NCI-H2227 treated with DMSO at 0.1 percent for 48 hours (cell line): Measurements from ENCODE around the gene ANO2.
"Not testable (repeated sequence)": the region's sequence is repeated elsewhere in the genome, so short reads cannot be mapped to it uniquely, and the experiment has no call there.

ENCODE experiments used
- DNase-seq: peaks from one replicate; lab custom pipeline; 2025; lab: John Stamatoyannopoulos, UW

ANO2 gene

GRCh38 chr12:5887819-5888218 lies 57.2 kb downstream of the ANO2 start:
- DNase-seq = not testable (repeated sequence)

- DNase-seq = no peak
These were observed 60.2 kb downstream of the ANO2 start for GRCh38 chr12:5884866-5885265.

- no peak for DNase-seq
These were observed 60.8 kb downstream of the ANO2 start for GRCh38 chr12:5884285-5884684.

GRCh38 chr12:5882511-5883190 lies 62.4 kb downstream of the ANO2 start:
- no peak for DNase-seq

- no peak for DNase-seq
These were observed 63.4 kb downstream of the ANO2 start for GRCh38 chr12:5881666-5882065.

- DNase-seq = no peak
These were observed 63.9 kb downstream of the ANO2 start for GRCh38 chr12:5881101-5881606.

GRCh38 chr12:5875851-5876250 lies 69.2 kb downstream of the ANO2 start:
- DNase-seq = no peak

- no peak for DNase-seq
These were observed 70.5 kb downstream of the ANO2 start for GRCh38 chr12:5874514-5874913.

- DNase-seq = no peak
These were observed 71.7 kb downstream of the ANO2 start for GRCh38 chr12:5873281-5873919.

GRCh38 chr12:5872745-5873144 lies 72.3 kb downstream of the ANO2 start:
- DNase-seq = peak; percentile 7

GRCh38 chr12:5871741-5872140 lies 73.3 kb downstream of the ANO2 start:
- DNase-seq = no peak

- DNase-seq = no peak
These were observed 74.9 kb downstream of the ANO2 start for GRCh38 chr12:5870183-5870582.

- DNase-seq = no peak
These were observed 76.3 kb downstream of the ANO2 start for GRCh38 chr12:5868625-5869295.

GRCh38 chr12:5865397-5865796 lies 79.7 kb downstream of the ANO2 start:
- DNase-seq = no peak

- no peak for DNase-seq
These were observed 80.1 kb downstream of the ANO2 start for GRCh38 chr12:5864972-5865371.

- no peak for DNase-seq
These were observed 80.8 kb downstream of the ANO2 start for GRCh38 chr12:5864301-5864700.

GRCh38 chr12:5861416-5861815 lies 83.6 kb downstream of the ANO2 start:
- no peak for DNase-seq

GRCh38 chr12:5856692-5857091 lies 88.4 kb downstream of the ANO2 start:
- no peak for DNase-seq

- no peak for DNase-seq
These were observed 98.1 kb downstream of the ANO2 start for GRCh38 chr12:5846950-5847349.

GRCh38 chr12:5840944-5841343 lies 104.1 kb downstream of the ANO2 start:
- no peak for DNase-seq

- DNase-seq = no peak
These were observed 114.9 kb downstream of the ANO2 start for GRCh38 chr12:5830111-5830510.

GRCh38 chr12:5827591-5827990 lies 117.5 kb downstream of the ANO2 start:
- DNase-seq = no peak

- DNase-seq = not testable (repeated sequence)
These were observed 119.3 kb downstream of the ANO2 start for GRCh38 chr12:5825761-5826160.
